Right lobe of liver (tissue), 4 donors: ENCODE measurements around the gene GHSR.

Experiments used
- CTCF ChIP-seq, 4 donors: fragments of 200-600 bp in 3 of 4; fragments of 450-650 bp in 1 of 4; IDR thresholded peaks; one replicate each; pipeline versions ENCODE4 v1.5.1 to v1.8.0; 2016 to 2022; ENCODE audit warnings: antibody characterized with exemption in 4 of 4, mild to moderate bottlenecking in 2 of 4
- POLR2A ChIP-seq: fragments of 450-650 bp; IDR thresholded peaks from one replicate; pipeline ENCODE4 v1.6.1; 2017; ENCODE audit warnings: antibody characterized with exemption, mild to moderate bottlenecking
- donor health status: DM: no; HTN: no; CAD: no.
- donor health status: DM: no; HTN: no; CAD: no.
- donor health status: DM: no; HTN: yes; CAD: no.

GRCh38 chr3:172402892-172403643 is 45.2 kb downstream of the GHSR start:
- no peak for TF ChIP-seq CTCF (IDR thresholded peaks at IDR 0.05)
- TF ChIP-seq POLR2A: no peak
